ENCODE measurements around the gene CNNM3. TPM values are rescaled to one million over a fixed set of nuclear protein-coding genes. Genes with fewer than 3 reads are reported as not detected.
A peak's percentile ranks its signal among the peaks of the same experiment; 100 is the strongest.

Gene CNNM3
- total RNA-seq, 4 donors from 2014 or later, result 21.8 to 27.8 (median 22.9) TPM

DNA sequence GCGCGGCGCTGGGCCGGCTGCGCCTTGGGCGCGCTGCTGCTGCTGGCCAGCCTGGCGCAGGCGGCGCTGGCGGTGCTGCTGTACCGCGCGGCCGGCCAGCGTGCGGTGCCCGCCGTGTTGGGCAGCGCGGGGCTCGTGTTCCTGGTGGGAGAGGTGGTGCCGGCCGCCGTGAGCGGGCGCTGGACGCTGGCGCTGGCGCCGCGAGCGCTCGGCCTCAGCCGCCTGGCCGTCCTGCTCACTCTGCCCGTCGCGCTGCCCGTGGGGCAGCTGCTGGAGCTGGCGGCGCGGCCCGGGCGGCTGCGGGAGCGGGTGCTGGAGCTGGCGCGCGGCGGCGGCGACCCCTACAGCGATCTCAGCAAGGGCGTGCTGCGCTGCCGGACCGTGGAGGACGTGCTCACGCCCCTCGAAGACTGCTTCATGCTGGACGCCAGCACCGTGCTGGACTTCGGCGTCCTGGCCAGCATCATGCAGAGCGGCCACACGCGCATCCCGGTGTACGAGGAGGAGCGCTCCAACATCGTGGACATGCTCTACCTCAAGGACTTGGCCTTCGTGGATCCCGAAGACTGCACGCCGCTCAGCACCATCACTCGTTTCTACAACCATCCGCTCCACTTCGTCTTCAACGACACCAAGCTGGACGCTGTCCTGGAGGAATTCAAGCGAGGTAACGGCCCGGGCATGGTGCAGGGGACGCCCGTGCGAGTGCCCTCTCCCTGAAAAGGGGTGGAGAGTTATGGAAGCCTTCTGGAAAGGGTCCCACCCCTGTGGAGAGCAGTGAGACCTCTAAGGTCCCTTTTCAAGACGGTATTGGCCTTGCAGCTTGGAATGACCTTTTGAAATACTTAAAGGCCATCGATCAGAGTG lies 1.0 kb downstream of the CNNM3 start:
- DNase-seq (ENCODE audit: low spot score in 2 of 2), result no peak
- Histone ChIP-seq H3K9me3 (no peaks in the 10 kb centered on the region), H3K27me3 (no peaks in the 10 kb centered on the region), H3K36me3 (peaks cover 0 to 13% (median 0%) of the 10 kb centered on the region in 3 donors), H3K4me3 (peak overlapping the region; percentile 24 to 89 (median 64)), H3K4me1 (peaks cover 0 to 58% (median 41%) of the 10 kb centered on the region in 4 donors), H3K27ac (peak overlapping the region in 1 of 4 donors; percentile 92)
- TF ChIP-seq, protein P1, sequence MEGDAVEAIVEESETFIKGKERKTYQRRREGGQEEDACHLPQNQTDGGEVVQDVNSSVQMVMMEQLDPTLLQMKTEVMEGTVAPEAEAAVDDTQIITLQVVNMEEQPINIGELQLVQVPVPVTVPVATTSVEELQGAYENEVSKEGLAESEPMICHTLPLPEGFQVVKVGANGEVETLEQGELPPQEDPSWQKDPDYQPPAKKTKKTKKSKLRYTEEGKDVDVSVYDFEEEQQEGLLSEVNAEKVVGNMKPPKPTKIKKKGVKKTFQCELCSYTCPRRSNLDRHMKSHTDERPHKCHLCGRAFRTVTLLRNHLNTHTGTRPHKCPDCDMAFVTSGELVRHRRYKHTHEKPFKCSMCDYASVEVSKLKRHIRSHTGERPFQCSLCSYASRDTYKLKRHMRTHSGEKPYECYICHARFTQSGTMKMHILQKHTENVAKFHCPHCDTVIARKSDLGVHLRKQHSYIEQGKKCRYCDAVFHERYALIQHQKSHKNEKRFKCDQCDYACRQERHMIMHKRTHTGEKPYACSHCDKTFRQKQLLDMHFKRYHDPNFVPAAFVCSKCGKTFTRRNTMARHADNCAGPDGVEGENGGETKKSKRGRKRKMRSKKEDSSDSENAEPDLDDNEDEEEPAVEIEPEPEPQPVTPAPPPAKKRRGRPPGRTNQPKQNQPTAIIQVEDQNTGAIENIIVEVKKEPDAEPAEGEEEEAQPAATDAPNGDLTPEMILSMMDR (IDR thresholded peaks at IDR 0.05), result no peak
- TF ChIP-seq EP300 (IDR thresholded peaks at IDR 0.05), result no peak
- no peak for TF ChIP-seq POLR2A (IDR thresholded peaks at IDR 0.05)
- WGBS, 2 donors, result 3 to 14% methylated on average over 28 of the region's 89 CpGs

DNA sequence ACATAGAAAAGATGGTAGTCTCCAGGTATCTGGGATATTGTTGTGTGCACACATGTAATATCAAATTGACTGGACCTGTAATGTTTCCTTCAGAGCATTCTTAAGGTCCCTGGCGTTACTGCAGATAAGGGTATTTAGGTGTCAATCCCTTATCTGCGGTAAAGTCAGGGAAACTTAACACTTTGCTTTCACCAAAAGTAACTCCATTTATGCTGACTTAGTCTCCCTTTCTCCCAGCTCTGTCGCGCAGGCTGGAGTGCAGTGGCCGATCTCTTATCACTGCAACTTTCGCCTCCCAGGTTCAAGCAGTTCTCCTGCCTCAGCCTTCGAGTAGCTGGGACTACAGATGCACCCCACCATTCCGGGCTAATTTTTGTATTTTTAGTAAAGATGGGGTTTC lies 1.8 kb downstream of the CNNM3 start:
- Histone ChIP-seq H3K27ac (peak overlapping the region in 1 of 4 donors; percentile 92), H3K9me3 (no peaks in the 10 kb centered on the region), H3K4me3 (peak overlapping the region in 2 of 4 donors; percentile 58 to 70), H3K27me3 (no peaks in the 10 kb centered on the region), H3K36me3 (peaks cover 0 to 20% (median 0%) of the 10 kb centered on the region in 3 donors), H3K4me1 (peaks cover 0 to 59% (median 41%) of the 10 kb centered on the region in 4 donors)
- TF ChIP-seq, protein P1 (IDR thresholded peaks at IDR 0.05), result no peak
- TF ChIP-seq POLR2A (IDR thresholded peaks at IDR 0.05) (no peak), EP300 (IDR thresholded peaks at IDR 0.05) (no peak)
- no peak for DNase-seq (ENCODE audit: low spot score in 2 of 2)
- 73 to 74% methylated on average over 8 of the region's 8 CpGs for WGBS, 2 donors

DNA sequence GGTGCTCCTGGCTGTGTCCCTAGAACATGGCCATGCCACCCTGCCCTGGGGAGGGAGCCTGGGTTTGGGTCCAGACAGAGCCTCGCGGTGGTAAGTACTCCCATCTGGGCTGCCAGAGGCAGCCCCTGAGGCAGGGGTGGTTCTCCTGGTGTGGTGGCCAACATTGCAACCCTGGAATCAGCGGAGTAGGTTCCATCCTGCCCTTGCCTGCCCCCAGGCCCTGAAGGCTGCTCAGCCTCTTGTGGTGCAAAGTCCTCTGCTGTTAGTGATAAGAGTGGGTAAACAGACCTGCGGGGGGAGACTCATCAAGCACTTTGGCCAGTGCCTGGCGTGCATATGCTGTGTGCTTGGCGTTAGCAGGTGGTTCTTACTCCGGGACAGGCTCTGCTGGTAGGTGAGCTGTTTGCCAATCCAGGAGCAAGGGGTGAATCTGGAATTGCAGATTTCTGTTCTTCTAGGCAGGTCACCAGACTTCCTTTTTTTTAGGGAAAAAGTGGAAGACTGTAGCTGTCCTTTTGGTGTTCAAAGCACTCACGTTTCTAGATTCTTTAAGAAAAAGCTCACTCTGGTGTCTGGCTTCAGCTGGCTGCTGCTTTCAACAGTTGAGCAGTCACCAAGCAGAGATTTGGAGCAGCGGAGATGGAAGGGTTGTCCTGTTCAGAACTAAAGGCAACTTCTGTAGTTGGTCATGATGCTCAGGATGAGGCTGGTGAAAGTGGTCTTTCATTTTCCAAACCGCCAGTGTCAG lies 3.2 kb downstream of the CNNM3 start:
- WGBS, 2 donors, result 77 to 80% methylated on average over 8 to 10 of the region's 10 CpGs
- Histone ChIP-seq H3K4me1 (peaks cover 0 to 73% (median 44%) of the 10 kb centered on the region in 4 donors), H3K27ac (peak overlapping the region in 2 of 4 donors; percentile 13 to 36)

DNA sequence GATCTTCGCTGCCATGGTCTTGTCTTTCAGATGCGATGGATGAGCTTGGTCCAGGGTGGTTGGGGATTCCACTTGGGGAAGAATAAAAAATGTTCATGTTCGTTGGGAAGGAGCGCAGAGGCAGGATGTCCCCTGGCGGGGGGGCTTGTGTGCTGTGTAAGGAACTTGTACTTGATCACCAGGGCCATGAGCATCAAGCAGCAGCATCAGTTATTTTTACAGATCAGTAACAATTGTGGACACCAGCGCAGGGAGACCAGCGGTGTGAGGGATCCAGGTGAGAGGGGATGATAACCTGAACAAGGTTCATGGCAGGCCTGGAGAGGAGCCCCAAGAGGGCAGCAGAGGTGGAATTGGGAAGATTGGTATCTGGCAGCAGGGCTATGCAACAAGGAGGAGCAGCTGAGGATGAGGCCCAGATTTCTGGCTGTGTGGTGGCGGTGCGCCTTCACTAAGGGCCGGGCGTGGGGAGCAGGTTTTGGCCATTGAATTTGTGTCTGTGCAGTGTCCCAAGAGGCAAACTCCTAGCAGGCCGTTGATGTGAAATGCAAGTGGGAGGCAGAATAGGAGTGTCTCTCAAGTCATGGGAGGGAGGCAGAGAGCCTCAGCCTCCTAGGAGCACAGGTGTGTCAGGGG lies 3.9 kb downstream of the CNNM3 start:
- no peaks in the 10 kb centered on the region for H3K9me3 ChIP-seq
- TF ChIP-seq, protein P1 (IDR thresholded peaks at IDR 0.05), result no peak
- TF ChIP-seq EP300 (IDR thresholded peaks at IDR 0.05) (no peak), POLR2A (IDR thresholded peaks at IDR 0.05) (no peak)
- peaks cover 0 to 73% (median 42%) of the 10 kb centered on the region in 4 donors for H3K4me1 ChIP-seq
- no peaks in the 10 kb centered on the region for H3K27me3 ChIP-seq
- WGBS, 2 donors, result 82 to 84% methylated on average over 12 of the region's 12 CpGs
- DNase-seq (ENCODE audit: low spot score in 2 of 2), result no peak
- H3K27ac ChIP-seq, result no peak overlapping the region
- peaks cover 0 to 38% (median 0%) of the 10 kb centered on the region in 3 donors for H3K36me3 ChIP-seq
- H3K4me3 ChIP-seq, result no peak overlapping the region

More for the DNA sequence above, 3.2 kb downstream of the CNNM3 start:
- DNase-seq (ENCODE audit: low spot score in 2 of 2), result no peak
- H3K4me3 ChIP-seq, result no peak overlapping the region
- no peaks in the 10 kb centered on the region for H3K27me3 ChIP-seq
- no peak for TF ChIP-seq POLR2A (IDR thresholded peaks at IDR 0.05)
- no peak for TF ChIP-seq EP300 (IDR thresholded peaks at IDR 0.05)
- TF ChIP-seq, protein P1 (IDR thresholded peaks at IDR 0.05), result no peak
- peaks cover 0 to 31% (median 0%) of the 10 kb centered on the region in 3 donors for H3K36me3 ChIP-seq
- no peaks in the 10 kb centered on the region for H3K9me3 ChIP-seq
